Adrenal gland (tissue), 12 donors: ENCODE measurements around the gene ACACB. TPM values are rescaled to one million over a fixed set of nuclear protein-coding genes. Genes with fewer than 3 reads are reported as not detected.

Experiments
- DNase-seq, 7 donors: peaks; one replicate each; pipeline ENCODE4 v3.0.0-alpha.2; 2019 to 2020
- H3K27ac ChIP-seq, 5 donors: fragments of 200-600 bp; sonication (generic) in 4 of 5; 1 replicate in 3 of 5; 2 replicates in 2 of 5; pipeline versions ENCODE4 v1.5.1 to v1.8.0; 2016 to 2020; ENCODE audit warnings: mild to moderate bottlenecking in 1 of 5
- H3K27me3 ChIP-seq: fragments of 200-600 bp; 2 replicates; pipeline ENCODE4 v1.8.0; 2021
- H3K36me3 ChIP-seq, 2 donors: fragments of 200-600 bp; replicated peaks in 1 of 2; 1 replicate in 1 of 2; 2 replicates in 1 of 2; pipeline versions ENCODE4 v1.5.1 to v1.8.0; 2018 to 2022
- H3K4me1 ChIP-seq, 2 donors: fragments of 200-600 bp; replicated peaks in 1 of 2; 1 replicate in 1 of 2; 2 replicates in 1 of 2; pipeline versions ENCODE4 v1.5.1 to v1.8.0; 2018 to 2021
- H3K4me3 ChIP-seq, 4 donors: fragments of 200-600 bp; sonication (generic) in 3 of 4; one replicate each; pipeline ENCODE4 v1.5.1; 2016 to 2018
- H3K9me3 ChIP-seq, 3 donors: fragments of 200-600 bp; sonication (generic) in 1 of 3; replicated peaks in 1 of 3; 1 replicate in 2 of 3; 2 replicates in 1 of 3; pipeline versions ENCODE4 v1.5.1 to v1.8.0; 2016 to 2021
- CTCF ChIP-seq, 6 experiments: fragments of 450-650 bp in 4 of 6; fragments of 200-600 bp in 2 of 6; sonication (generic) in 1 of 6; IDR thresholded peaks; 1 replicate in 5 of 6; 2 replicates in 1 of 6; pipeline versions ENCODE4 v1.5.1 to v1.8.0; 2016 to 2021; ENCODE audit warnings: antibody characterized with exemption in 6 of 6, mild to moderate bottlenecking in 2 of 6, moderate library complexity in 1 of 6
- POLR2A ChIP-seq, 2 donors: fragments of 450-650 bp; IDR thresholded peaks; one replicate each; pipeline ENCODE4 v1.6.1; 2017; ENCODE audit warnings: antibody characterized with exemption in 2 of 2, mild to moderate bottlenecking in 2 of 2, moderate library complexity in 1 of 2
- WGBS, 4 donors: extraction: QIAGEN DNeasy Blood & Tissue Kit in 2 of 4; methylation state at CpG; one replicate each; pipeline versions ENCODE4 v1.1.5 to v1.1.7; 2013 to 2017; 5-methylcytosine and 5-hydroxymethylcytosine counted together
- intact Hi-C, 2 donors: fragments of 100-400 bp; cut with DNase I; formaldehyde crosslinking; loops; one replicate each; pipeline versions ENCODE4 v1.14.1 to v1.15.0; 2022 to 2023
- polyA plus RNA-seq, 3 donors: library from polyadenylated mRNA; stranded (reverse); fragments of 200-250 nt in 2 of 3; fragments of 350-450 nt in 1 of 3; fragmentation: Illumina TruSeq in 1 of 3; extraction: RNeasy Lipid Tissue Mini Kit (QIAGEN cat#74804) in 1 of 3; gene quantifications; one replicate each; pipeline ENCODE4 v1.2.3, GENCODE V29; 2013 to 2014
- total RNA-seq, 9 donors: library from RNA; depleted of rRNA in 4 of 9; stranded (reverse); fragments of >200 nt in 4 of 9; fragments of 120-200 nt in 1 of 9; fragmentation: NEBNext Ultra II Directional in 1 of 9; extraction: Animal tissue kit (Norgen Biotek cat#: 25700) in 1 of 9; gene quantifications; one replicate each; pipeline versions ENCODE4 v1.1.0 to v1.2.4, GENCODE V29; 2013 to 2023
- donor health status: healthy with polysubstance abuse.
- donor health status: Bipolar disorder and iron deficiency.
- donor health status: DM: yes; HTN: yes; CAD: no.
- donor health status: DM: no; HTN: no; CAD: no.
- donor health status: DM: no; HTN: no; CAD: no.
- donor health status: DM: yes; HTN: yes; CAD: no.

ACACB gene
- total and polyA plus RNA-seq, 12 donors: 35.5 to 143 (median 65.7) TPM

GRCh38 chr12:109113661-109114321 lies 2.6 kb upstream of the ACACB start:
- no peak for TF ChIP-seq CTCF (IDR thresholded peaks at IDR 0.05)
- TF ChIP-seq POLR2A (IDR thresholded peaks at IDR 0.05): no peak
- H3K4me3 ChIP-seq: no peak overlapping the region
- no peaks in the 10 kb centered on the region for H3K9me3 ChIP-seq
- no peaks in the 10 kb centered on the region for H3K27me3 ChIP-seq
- H3K36me3 ChIP-seq: peaks cover 0 to under 1% of the 10 kb centered on the region in 2 donors
- peak in 1 of 7 donors; percentile 37 for DNase-seq
- 49 to 69% (median 56%) methylated on average over 5 of the region's 5 CpGs for WGBS, 4 donors
- intact Hi-C loops: loop anchor here in 1 of 2 donors (10.0 kb wide), 1 partner anchor 51 kb away; no protein-coding TSS in a partner anchor
- peak overlapping the region; percentile 9 to 94 (median 86) for H3K27ac ChIP-seq
- peaks cover 70 to 80% of the 10 kb centered on the region in 2 donors for H3K4me1 ChIP-seq

- Histone ChIP-seq H3K27me3 (no peaks in the 10 kb centered on the region), H3K4me1 (peaks cover 78 to 88% of the 10 kb centered on the region in 2 donors), H3K36me3 (no peaks in the 10 kb centered on the region), H3K27ac (peak overlapping the region; percentile 11 to 94 (median 89)), H3K4me3 (no peak overlapping the region), H3K9me3 (no peaks in the 10 kb centered on the region)
- DNase-seq: no peak
- intact Hi-C loops: loop anchor here in 1 of 2 donors (10.0 kb wide), 1 partner anchor 50 kb away; no protein-coding TSS in a partner anchor
- TF ChIP-seq POLR2A (IDR thresholded peaks at IDR 0.05) (no peak), CTCF (IDR thresholded peaks at IDR 0.05) (no peak)
- 40 to 53% (median 52%) methylated on average over 2 of the region's 2 CpGs for WGBS, 4 donors
Measured at GRCh38 chr12:109114644-109115043, 1.7 kb upstream of the ACACB start.

- intact Hi-C loops: loop anchor here in 1 of 2 donors (10.0 kb wide), 1 partner anchor 49 kb away; no protein-coding TSS in a partner anchor
Measured at GRCh38 chr12:109115404-109115757, 1.0 kb upstream of the ACACB start.

GRCh38 chr12:109116611-109116949 lies 193 bp downstream of the ACACB start:
- no peaks in the 10 kb centered on the region for H3K36me3 ChIP-seq
- H3K27me3 ChIP-seq: no peaks in the 10 kb centered on the region
- 41 to 66% (median 45%) methylated on average over 12 of the region's 12 CpGs for WGBS, 4 donors
- TF ChIP-seq POLR2A (IDR thresholded peaks at IDR 0.05): no peak
- no peak for TF ChIP-seq CTCF (IDR thresholded peaks at IDR 0.05)
- intact Hi-C loops: loop anchor here in 1 of 2 donors (10.0 kb wide), 1 partner anchor 48 kb away; no protein-coding TSS in a partner anchor
- peak overlapping the region; percentile 75 to 94 (median 89) for H3K27ac ChIP-seq
- H3K4me1 ChIP-seq: peaks cover 65 to 82% of the 10 kb centered on the region in 2 donors
- peak overlapping the region in 1 of 4 donors; percentile 13 for H3K4me3 ChIP-seq
- DNase-seq: no peak
- H3K9me3 ChIP-seq: no peaks in the 10 kb centered on the region

More at GRCh38 chr12:109115404-109115757, 1.0 kb upstream of the ACACB start:
- Histone ChIP-seq H3K9me3 (no peaks in the 10 kb centered on the region), H3K4me1 (peaks cover 74 to 87% of the 10 kb centered on the region in 2 donors), H3K27ac (peak overlapping the region; percentile 75 to 94 (median 89)), H3K36me3 (no peaks in the 10 kb centered on the region), H3K27me3 (no peaks in the 10 kb centered on the region), H3K4me3 (peak overlapping the region in 1 of 4 donors; percentile 13)
- TF ChIP-seq CTCF (IDR thresholded peaks at IDR 0.05) (no peak), POLR2A (IDR thresholded peaks at IDR 0.05) (no peak)
- DNase-seq: no peak
- WGBS, 4 donors: 18 to 38% (median 33%) methylated on average over 2 to 3 of the region's 3 CpGs
